Muscle layer of duodenum (tissue), 2 donors: ENCODE measurements around the gene GASK1A.

Source experiments
- H3K27ac ChIP-seq: one replicate; pipeline ENCODE4 v1.7.0; 2013; ENCODE audit warnings: mild to moderate bottlenecking, low read length
- H3K27me3 ChIP-seq: one replicate; pipeline ENCODE4 v1.7.0; 2013; ENCODE audit warnings: low read depth, mild to moderate bottlenecking, control low read depth, low read length
- H3K36me3 ChIP-seq, 2 donors: one replicate each; pipeline ENCODE4 v1.7.0; 2013; ENCODE audit warnings: low read length in 2 of 2, control low read depth in 1 of 2, mild to moderate bottlenecking in 1 of 2; ENCODE audit not compliant: insufficient read depth in 2 of 2, control insufficient read depth in 1 of 2
- H3K4me1 ChIP-seq, 2 donors: one replicate each; pipeline ENCODE4 v1.7.0; 2013; ENCODE audit warnings: low read length in 2 of 2, mild to moderate bottlenecking in 2 of 2, control low read depth in 1 of 2, moderate library complexity in 1 of 2; ENCODE audit not compliant: insufficient read depth in 2 of 2, control insufficient read depth in 1 of 2
- H3K4me3 ChIP-seq, 2 donors: one replicate each; pipeline ENCODE4 v1.7.0; 2013; ENCODE audit warnings: low read length in 2 of 2, low read depth in 1 of 2, mild to moderate bottlenecking in 1 of 2
- H3K9me3 ChIP-seq, 2 donors: one replicate each; pipeline ENCODE4 v1.7.0; 2013; ENCODE audit warnings: low read length in 2 of 2, control low read depth in 1 of 2, mild to moderate bottlenecking in 1 of 2; ENCODE audit not compliant: control insufficient read depth in 1 of 2
- donor health status: healthy.

The GASK1A gene

DNA sequence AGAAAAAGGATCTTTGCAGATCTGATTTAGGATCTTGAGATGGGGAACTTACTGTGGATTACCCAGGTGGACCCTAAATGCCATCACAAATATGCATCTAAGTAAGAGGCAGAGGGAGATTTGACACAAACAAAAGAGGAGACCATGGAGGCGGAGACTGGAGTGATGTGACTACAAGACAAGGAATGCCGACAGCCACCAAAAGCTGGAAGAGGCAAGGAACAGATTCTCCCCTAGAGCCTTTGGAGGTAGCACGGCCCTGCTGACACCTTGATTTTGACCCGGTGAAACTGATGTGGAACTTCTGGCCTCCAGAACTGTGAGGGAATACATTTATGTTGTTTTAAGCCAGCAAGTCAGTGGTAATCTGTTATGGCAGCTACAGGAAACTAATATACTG lies 44.0 kb downstream of the GASK1A start:
- no peaks in the 10 kb centered on the region for H3K36me3 ChIP-seq
- H3K4me1 ChIP-seq = peaks cover 5 to 13% of the 10 kb centered on the region in 2 donors
- no peak overlapping the region for H3K4me3 ChIP-seq
- H3K9me3 ChIP-seq = no peaks in the 10 kb centered on the region
- no peak overlapping the region for H3K27ac ChIP-seq
- no peaks in the 10 kb centered on the region for H3K27me3 ChIP-seq

GRCh38 chr3:43023746-43024145 lies 44.6 kb downstream of the GASK1A start:
- Histone ChIP-seq H3K9me3 (no peaks in the 10 kb centered on the region), H3K36me3 (no peaks in the 10 kb centered on the region), H3K4me1 (peaks cover 5 to 12% of the 10 kb centered on the region in 2 donors), H3K4me3 (no peak overlapping the region), H3K27me3 (no peaks in the 10 kb centered on the region), H3K27ac (no peak overlapping the region)

GRCh38 chr3:43024181-43024885 lies 45.2 kb downstream of the GASK1A start:
- no peak overlapping the region for H3K4me3 ChIP-seq
- no peak overlapping the region for H3K27ac ChIP-seq
- H3K27me3 ChIP-seq = no peaks in the 10 kb centered on the region
- H3K4me1 ChIP-seq = peaks cover under 1 to 6% of the 10 kb centered on the region in 2 donors
- H3K36me3 ChIP-seq = no peaks in the 10 kb centered on the region
- H3K9me3 ChIP-seq = no peaks in the 10 kb centered on the region

GRCh38 chr3:43025423-43025822 lies 46.3 kb downstream of the GASK1A start:
- H3K36me3 ChIP-seq = no peaks in the 10 kb centered on the region
- H3K4me3 ChIP-seq = no peak overlapping the region
- no peaks in the 10 kb centered on the region for H3K27me3 ChIP-seq
- no peaks in the 10 kb centered on the region for H3K9me3 ChIP-seq
- H3K4me1 ChIP-seq = no peaks in the 10 kb centered on the region
- no peak overlapping the region for H3K27ac ChIP-seq

GRCh38 chr3:43028001-43028400 lies 48.9 kb downstream of the GASK1A start:
- Histone ChIP-seq H3K9me3 (no peaks in the 10 kb centered on the region), H3K27ac (no peak overlapping the region), H3K36me3 (peaks cover 0 to 7% of the 10 kb centered on the region in 2 donors), H3K4me1 (no peaks in the 10 kb centered on the region), H3K4me3 (no peak overlapping the region), H3K27me3 (no peaks in the 10 kb centered on the region)

GRCh38 chr3:43028678-43029490 lies 49.8 kb downstream of the GASK1A start:
- H3K4me1 ChIP-seq = no peaks in the 10 kb centered on the region
- no peaks in the 10 kb centered on the region for H3K9me3 ChIP-seq
- peaks cover 0 to 9% of the 10 kb centered on the region in 2 donors for H3K36me3 ChIP-seq
- no peak overlapping the region for H3K4me3 ChIP-seq
- no peaks in the 10 kb centered on the region for H3K27me3 ChIP-seq
- H3K27ac ChIP-seq = no peak overlapping the region

- Histone ChIP-seq H3K36me3 (peaks cover 0 to 9% of the 10 kb centered on the region in 2 donors), H3K27me3 (no peaks in the 10 kb centered on the region), H3K9me3 (no peaks in the 10 kb centered on the region), H3K27ac (no peak overlapping the region), H3K4me1 (no peaks in the 10 kb centered on the region), H3K4me3 (no peak overlapping the region)
Measured at GRCh38 chr3:43030162-43030935, 51.2 kb downstream of the GASK1A start.

- Histone ChIP-seq H3K4me1 (no peaks in the 10 kb centered on the region), H3K4me3 (no peak overlapping the region), H3K9me3 (no peaks in the 10 kb centered on the region), H3K36me3 (peaks cover 0 to 9% of the 10 kb centered on the region in 2 donors), H3K27ac (no peak overlapping the region), H3K27me3 (no peaks in the 10 kb centered on the region)
Measured at GRCh38 chr3:43031485-43031884, 52.4 kb downstream of the GASK1A start.

DNA sequence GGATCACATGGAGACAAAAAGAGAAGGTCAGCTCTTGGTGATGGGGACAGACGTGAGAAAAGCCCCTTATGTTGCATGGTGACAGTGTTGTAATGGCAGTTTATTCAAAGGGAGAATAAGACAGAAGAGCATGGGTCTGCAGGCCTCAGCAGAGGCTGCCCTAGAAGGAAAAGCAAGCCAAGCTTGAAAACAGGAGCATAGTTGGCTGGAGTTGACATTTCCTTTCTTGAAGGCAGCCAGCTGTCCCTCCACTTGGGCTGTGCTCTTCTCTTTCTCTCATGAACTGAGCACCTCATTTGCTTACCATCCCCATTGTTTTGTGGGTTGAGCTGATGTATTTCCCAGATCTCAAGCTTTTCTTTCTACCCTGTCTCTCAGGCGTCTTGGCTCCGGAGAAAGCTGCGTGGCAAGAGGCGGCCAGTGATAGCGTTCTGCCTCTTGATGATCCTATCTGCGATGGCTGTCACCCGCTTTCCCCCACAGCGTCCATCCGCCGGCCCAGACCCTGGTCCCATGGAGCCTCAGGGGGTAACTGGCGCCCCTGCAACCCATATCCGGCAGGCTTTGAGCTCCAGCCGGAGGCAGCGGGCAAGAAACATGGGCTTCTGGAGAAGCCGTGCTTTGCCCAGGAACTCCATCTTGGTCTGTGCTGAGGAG lies 52.9 kb downstream of the GASK1A start:
- H3K36me3 ChIP-seq = peaks cover 0 to 9% of the 10 kb centered on the region in 2 donors
- no peak overlapping the region for H3K27ac ChIP-seq
- no peaks in the 10 kb centered on the region for H3K9me3 ChIP-seq
- H3K4me3 ChIP-seq = no peak overlapping the region
- no peaks in the 10 kb centered on the region for H3K27me3 ChIP-seq
- H3K4me1 ChIP-seq = no peaks in the 10 kb centered on the region

GRCh38 chr3:43032646-43033628 lies 53.8 kb downstream of the GASK1A start:
- H3K9me3 ChIP-seq = no peaks in the 10 kb centered on the region
- H3K4me3 ChIP-seq = no peak overlapping the region
- peaks cover 0 to 9% of the 10 kb centered on the region in 2 donors for H3K36me3 ChIP-seq
- H3K27me3 ChIP-seq = no peaks in the 10 kb centered on the region
- no peak overlapping the region for H3K27ac ChIP-seq
- no peaks in the 10 kb centered on the region for H3K4me1 ChIP-seq
